Neural cell (in vitro differentiated cells): ENCODE data around the gene TSPAN14.

ENCODE experiments used
- EP300 ChIP-seq: fragments of 450-650 bp; conservative IDR thresholded peaks from 2 replicates; pipeline ENCODE4 v1.6.1; 2014; ENCODE audit warnings: antibody characterized with exemption, mild to moderate bottlenecking, moderate library complexity; ENCODE audit not compliant: poor library complexity, severe bottlenecking
- EZH2 ChIP-seq: fragments of 200-600, 300-800 bp; shearing (Covaris generic), sonication (generic); IDR thresholded peaks from 2 replicates; pipeline ENCODE4 v1.6.1; 2014; ENCODE audit warnings: antibody characterized with exemption, low read length, borderline replicate concordance, mild to moderate bottlenecking; ENCODE audit not compliant: insufficient read depth, poor library complexity, severe bottlenecking
- MXI1 ChIP-seq: fragments of 450-650 bp; conservative IDR thresholded peaks from 2 replicates; pipeline ENCODE4 v1.6.1; 2014; ENCODE audit warnings: antibody characterized with exemption, mild to moderate bottlenecking; ENCODE audit not compliant: poor library complexity, severe bottlenecking
- POLR2AphosphoS5 ChIP-seq: IDR thresholded peaks from 2 replicates; pipeline ENCODE4 v1.6.1; 2012
- RAD21 ChIP-seq: fragments of 450-650 bp; conservative IDR thresholded peaks from 2 replicates; pipeline ENCODE4 v1.6.1; 2014; ENCODE audit warnings: antibody characterized with exemption, mild to moderate bottlenecking, moderate library complexity
- SMC3 ChIP-seq: fragments of 450-650 bp; conservative IDR thresholded peaks from 2 replicates; pipeline ENCODE4 v1.6.1; 2014; ENCODE audit warnings: antibody characterized with exemption, mild to moderate bottlenecking, moderate library complexity; ENCODE audit not compliant: poor library complexity
- TAF1 ChIP-seq: IDR thresholded peaks from 2 replicates; pipeline ENCODE4 v1.6.1; 2012; ENCODE audit warnings: low read depth
- TF ChIP-seq, protein P1 (sequence below): fragments of 450-650 bp; IDR thresholded peaks from 2 replicates; pipeline ENCODE4 v1.5.1; 2014; ENCODE audit warnings: antibody characterized with exemption, mild to moderate bottlenecking, moderate library complexity; ENCODE audit not compliant: poor library complexity, severe bottlenecking
- TF ChIP-seq, protein P2 (sequence below): IDR thresholded peaks from 2 replicates; pipeline ENCODE4 v1.6.1; 2012; ENCODE audit warnings: borderline replicate concordance

GRCh38 chr10:80414142-80414895 is 39.8 kb upstream of the TSPAN14 start:
- TF ChIP-seq, protein P1, sequence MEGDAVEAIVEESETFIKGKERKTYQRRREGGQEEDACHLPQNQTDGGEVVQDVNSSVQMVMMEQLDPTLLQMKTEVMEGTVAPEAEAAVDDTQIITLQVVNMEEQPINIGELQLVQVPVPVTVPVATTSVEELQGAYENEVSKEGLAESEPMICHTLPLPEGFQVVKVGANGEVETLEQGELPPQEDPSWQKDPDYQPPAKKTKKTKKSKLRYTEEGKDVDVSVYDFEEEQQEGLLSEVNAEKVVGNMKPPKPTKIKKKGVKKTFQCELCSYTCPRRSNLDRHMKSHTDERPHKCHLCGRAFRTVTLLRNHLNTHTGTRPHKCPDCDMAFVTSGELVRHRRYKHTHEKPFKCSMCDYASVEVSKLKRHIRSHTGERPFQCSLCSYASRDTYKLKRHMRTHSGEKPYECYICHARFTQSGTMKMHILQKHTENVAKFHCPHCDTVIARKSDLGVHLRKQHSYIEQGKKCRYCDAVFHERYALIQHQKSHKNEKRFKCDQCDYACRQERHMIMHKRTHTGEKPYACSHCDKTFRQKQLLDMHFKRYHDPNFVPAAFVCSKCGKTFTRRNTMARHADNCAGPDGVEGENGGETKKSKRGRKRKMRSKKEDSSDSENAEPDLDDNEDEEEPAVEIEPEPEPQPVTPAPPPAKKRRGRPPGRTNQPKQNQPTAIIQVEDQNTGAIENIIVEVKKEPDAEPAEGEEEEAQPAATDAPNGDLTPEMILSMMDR: no peak
- TF ChIP-seq MXI1 (no peak), TAF1 (no peak), EP300 (no peak), RAD21 (no peak), POLR2AphosphoS5 (no peak), SMC3 (no peak), EZH2 (no peak)
- TF ChIP-seq, protein P2, sequence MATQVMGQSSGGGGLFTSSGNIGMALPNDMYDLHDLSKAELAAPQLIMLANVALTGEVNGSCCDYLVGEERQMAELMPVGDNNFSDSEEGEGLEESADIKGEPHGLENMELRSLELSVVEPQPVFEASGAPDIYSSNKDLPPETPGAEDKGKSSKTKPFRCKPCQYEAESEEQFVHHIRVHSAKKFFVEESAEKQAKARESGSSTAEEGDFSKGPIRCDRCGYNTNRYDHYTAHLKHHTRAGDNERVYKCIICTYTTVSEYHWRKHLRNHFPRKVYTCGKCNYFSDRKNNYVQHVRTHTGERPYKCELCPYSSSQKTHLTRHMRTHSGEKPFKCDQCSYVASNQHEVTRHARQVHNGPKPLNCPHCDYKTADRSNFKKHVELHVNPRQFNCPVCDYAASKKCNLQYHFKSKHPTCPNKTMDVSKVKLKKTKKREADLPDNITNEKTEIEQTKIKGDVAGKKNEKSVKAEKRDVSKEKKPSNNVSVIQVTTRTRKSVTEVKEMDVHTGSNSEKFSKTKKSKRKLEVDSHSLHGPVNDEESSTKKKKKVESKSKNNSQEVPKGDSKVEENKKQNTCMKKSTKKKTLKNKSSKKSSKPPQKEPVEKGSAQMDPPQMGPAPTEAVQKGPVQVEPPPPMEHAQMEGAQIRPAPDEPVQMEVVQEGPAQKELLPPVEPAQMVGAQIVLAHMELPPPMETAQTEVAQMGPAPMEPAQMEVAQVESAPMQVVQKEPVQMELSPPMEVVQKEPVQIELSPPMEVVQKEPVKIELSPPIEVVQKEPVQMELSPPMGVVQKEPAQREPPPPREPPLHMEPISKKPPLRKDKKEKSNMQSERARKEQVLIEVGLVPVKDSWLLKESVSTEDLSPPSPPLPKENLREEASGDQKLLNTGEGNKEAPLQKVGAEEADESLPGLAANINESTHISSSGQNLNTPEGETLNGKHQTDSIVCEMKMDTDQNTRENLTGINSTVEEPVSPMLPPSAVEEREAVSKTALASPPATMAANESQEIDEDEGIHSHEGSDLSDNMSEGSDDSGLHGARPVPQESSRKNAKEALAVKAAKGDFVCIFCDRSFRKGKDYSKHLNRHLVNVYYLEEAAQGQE: no peak
